Measurements from ENCODE around the gene KLHDC9. TPM values are rescaled to one million over a fixed set of nuclear protein-coding genes. Genes with fewer than 3 reads are reported as not detected.

Gene KLHDC9
- total and polyA plus RNA-seq, 9 donors, result 5.5 to 23.3 (median 7.3) TPM

- 54 to 68% (median 57%) methylated on average over 3 of the region's 3 CpGs for WGBS, 3 donors
- no peak overlapping the region for H3K4me3 ChIP-seq
- intact Hi-C loops (cut with DNase I), result no loop called here
- no peak for TF ChIP-seq CTCF (IDR thresholded peaks at IDR 0.05)
- TF ChIP-seq EP300 (IDR thresholded peaks at IDR 0.05), result no peak
- TF ChIP-seq POLR2A (IDR thresholded peaks at IDR 0.05), result no peak
- H3K27me3 ChIP-seq, result no peaks in the 10 kb centered on the region
- DNase-seq, result no peak
- H3K9me3 ChIP-seq, result no peaks in the 10 kb centered on the region
- H3K36me3 ChIP-seq, result no peaks in the 10 kb centered on the region
- no peak overlapping the region for H3K27ac ChIP-seq
- peaks cover 2% of the 10 kb centered on the region for H3K4me1 ChIP-seq (ENCODE audit: insufficient read depth)
These were observed 39.7 kb downstream of the KLHDC9 start for GRCh38 chr1:161137881-161138280.

- H3K27ac ChIP-seq, result no peak overlapping the region
- intact Hi-C loops (cut with DNase I), result no loop called here
- 80 to 88% (median 81%) methylated on average over 1 of the region's 1 CpG for WGBS, 3 donors
These were observed 40.3 kb downstream of the KLHDC9 start for GRCh38 chr1:161138431-161138830.

GRCh38 chr1:161139766-161140165 lies 41.6 kb downstream of the KLHDC9 start:
- Histone ChIP-seq H3K9me3 (no peaks in the 10 kb centered on the region), H3K27me3 (no peaks in the 10 kb centered on the region), H3K4me3 (no peak overlapping the region), H3K36me3 (no peaks in the 10 kb centered on the region), H3K4me1 (ENCODE audit: insufficient read depth) (no peaks in the 10 kb centered on the region), H3K27ac (no peak overlapping the region)
- DNase-seq, result no peak
- intact Hi-C loops (cut with DNase I), result no loop called here
- TF ChIP-seq EP300 (IDR thresholded peaks at IDR 0.05) (no peak), POLR2A (IDR thresholded peaks at IDR 0.05) (no peak), CTCF (IDR thresholded peaks at IDR 0.05) (no peak)
- 26 to 29% (median 27%) methylated on average over 1 of the region's 1 CpG for WGBS, 3 donors

More at GRCh38 chr1:161138431-161138830, 40.3 kb downstream of the KLHDC9 start:
- Histone ChIP-seq H3K9me3 (no peaks in the 10 kb centered on the region), H3K36me3 (no peaks in the 10 kb centered on the region), H3K27me3 (no peaks in the 10 kb centered on the region), H3K4me1 (ENCODE audit: insufficient read depth) (peaks cover 2% of the 10 kb centered on the region), H3K4me3 (no peak overlapping the region)
- TF ChIP-seq EP300 (IDR thresholded peaks at IDR 0.05), result no peak
- no peak for TF ChIP-seq POLR2A (IDR thresholded peaks at IDR 0.05)
- no peak for TF ChIP-seq CTCF (IDR thresholded peaks at IDR 0.05)
- DNase-seq, result no peak

- DNase-seq, result no peak
- no peaks in the 10 kb centered on the region for H3K4me1 ChIP-seq (ENCODE audit: insufficient read depth)
- 89 to 94% (median 91%) methylated on average over 29 of the region's 29 CpGs for WGBS, 3 donors
These were observed 42.7 kb downstream of the KLHDC9 start for GRCh38 chr1:161140755-161141400.

More at GRCh38 chr1:161140755-161141400, 42.7 kb downstream of the KLHDC9 start:
- intact Hi-C loops (cut with DNase I), result no loop called here
- Histone ChIP-seq H3K27me3 (no peaks in the 10 kb centered on the region), H3K36me3 (no peaks in the 10 kb centered on the region), H3K4me3 (no peak overlapping the region), H3K27ac (no peak overlapping the region), H3K9me3 (no peaks in the 10 kb centered on the region)
- TF ChIP-seq CTCF (IDR thresholded peaks at IDR 0.05), result no peak
- TF ChIP-seq EP300 (IDR thresholded peaks at IDR 0.05), result no peak
- TF ChIP-seq POLR2A (IDR thresholded peaks at IDR 0.05), result no peak

Data from ovary (tissue), 9 donors.